Gastroesophageal sphincter (tissue), 3 donors: Measurements from ENCODE around the gene NAT14.

Experiments
- CTCF ChIP-seq, 4 experiments: fragments of 200-600 bp in 2 of 4; fragments of 450-650 bp in 2 of 4; sonication (generic) in 1 of 4; IDR thresholded peaks; one replicate each; pipeline ENCODE4 v1.5.1; 2017 to 2019; ENCODE audit warnings: antibody characterized with exemption in 4 of 4, mild to moderate bottlenecking in 2 of 4, moderate library complexity in 2 of 4
- EP300 ChIP-seq: sonication (generic); formaldehyde crosslinking; IDR thresholded peaks from one replicate; pipeline ENCODE4 v1.6.1; 2017; ENCODE audit warnings: antibody characterized with exemption, mild to moderate bottlenecking
- POLR2A ChIP-seq, 2 donors: fragments of 450-650 bp; IDR thresholded peaks; one replicate each; pipeline ENCODE4 v1.6.1; 2017; ENCODE audit warnings: antibody characterized with exemption in 2 of 2, mild to moderate bottlenecking in 2 of 2, moderate library complexity in 1 of 2
- POLR2AphosphoS5 ChIP-seq: sonication (generic); formaldehyde crosslinking; IDR thresholded peaks from one replicate; pipeline ENCODE4 v1.6.1; 2017; ENCODE audit warnings: antibody characterized with exemption

- TF ChIP-seq CTCF (IDR thresholded peaks at IDR 0.05) (no peak), POLR2A (IDR thresholded peaks at IDR 0.05) (no peak), POLR2AphosphoS5 (no peak), EP300 (no peak)
These were observed 4.9 kb downstream of the NAT14 start for GRCh38 chr19:55489711-55490477.
